Adrenal gland (tissue), 5 donors: ENCODE results near the gene TMEM120B.

Experiments
- CTCF ChIP-seq, 6 experiments: fragments of 450-650 bp in 4 of 6; fragments of 200-600 bp in 2 of 6; sonication (generic) in 1 of 6; IDR thresholded peaks; 1 replicate in 5 of 6; 2 replicates in 1 of 6; pipeline versions ENCODE4 v1.5.1 to v1.8.0; 2016 to 2021; ENCODE audit warnings: antibody characterized with exemption in 6 of 6, mild to moderate bottlenecking in 2 of 6, moderate library complexity in 1 of 6
- POLR2A ChIP-seq, 2 donors: fragments of 450-650 bp; IDR thresholded peaks; one replicate each; pipeline ENCODE4 v1.6.1; 2017; ENCODE audit warnings: antibody characterized with exemption in 2 of 2, mild to moderate bottlenecking in 2 of 2, moderate library complexity in 1 of 2
- donor health status: DM: no; HTN: no; CAD: no.

DNA sequence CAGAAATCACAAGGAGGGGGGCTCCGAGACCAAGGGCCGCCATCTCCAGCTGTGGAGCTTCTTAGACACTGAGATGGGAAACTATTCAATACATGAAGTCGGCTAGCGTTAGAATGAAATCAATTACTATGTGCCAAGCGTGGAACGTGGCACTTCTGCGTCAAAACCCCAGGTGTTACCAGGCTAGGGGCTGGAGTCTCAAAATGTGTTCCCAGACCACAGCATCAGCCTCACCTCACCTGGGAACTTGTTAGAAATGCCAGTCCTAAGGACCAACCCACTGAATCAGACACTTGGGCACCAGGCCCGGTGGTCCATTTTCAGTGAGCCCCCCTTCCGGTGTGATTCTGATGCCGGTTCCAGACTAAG is 86.2 kb downstream of the TMEM120B start:
- TF ChIP-seq CTCF (IDR thresholded peaks at IDR 0.05), result no peak
- no peak for TF ChIP-seq POLR2A (IDR thresholded peaks at IDR 0.05)
